IMR-90 (cell line): ENCODE data around the gene TTC7B. TPM values are rescaled to one million over a fixed set of nuclear protein-coding genes. Genes with fewer than 3 reads are reported as not detected.

Source experiments
- ATAC-seq: fragments of 200-7000 bp; cut with Tn5 transposase; 2 replicates; pipeline ENCODE4 v1.9.1; 2020; ENCODE audit warnings: low read depth, mild to moderate bottlenecking, moderate library complexity
- BruUV-seq: library from RNA; stranded (reverse); fragments of 400-500 nt; replicated peaks from 2 replicates; lab custom pipeline; 2021; lab: Mats Ljungman, UMichigan
- CTCF ChIA-PET: fragments of 300-600 bp; formaldehyde crosslinking; extraction: SDS; loops from one replicate; lab custom pipeline; 2021; ENCODE audit warnings: antibody characterized with exemption; lab: Yijun Ruan, JAX
- POLR2A ChIA-PET: fragments of 300-600 bp; sonication (Branson Sonifier 250); formaldehyde crosslinking; loops from one replicate; lab custom pipeline; 2022; ENCODE audit warnings: antibody characterized with exemption; ENCODE audit not compliant: unreplicated experiment; lab: Charles Lee
- DNase-seq: peaks from one replicate; pipeline ENCODE4 v3.0.0; 2013
- H2AFZ ChIP-seq: replicated peaks from 2 replicates; pipeline ENCODE3; 2013; ENCODE audit warnings: low read length, mild to moderate bottlenecking; ENCODE audit not compliant: poor library complexity
- H2AK5ac ChIP-seq: 2 replicates; pipeline ENCODE4 v1.6.1; 2013; ENCODE audit warnings: low read depth, low read length, inconsistent platforms
- H2AK9ac ChIP-seq: replicated peaks from 2 replicates; pipeline ENCODE3; 2013; ENCODE audit warnings: mild to moderate bottlenecking, low read depth, low read length, moderate library complexity; ENCODE audit not compliant: poor library complexity
- H2BK120ac ChIP-seq: 2 replicates; pipeline ENCODE4 v1.6.1; 2013; ENCODE audit warnings: low read depth, low read length, inconsistent platforms
- H2BK15ac ChIP-seq: 3 replicates; pipeline ENCODE4 v1.6.1; 2013; ENCODE audit warnings: low read depth, low read length, inconsistent platforms
- H2BK20ac ChIP-seq: 2 replicates; pipeline ENCODE4 v1.6.1; 2013; ENCODE audit warnings: low read depth, mild to moderate bottlenecking, inconsistent platforms, low read length, moderate library complexity
- H2BK5ac ChIP-seq: 2 replicates; pipeline ENCODE4 v1.6.1; 2013; ENCODE audit warnings: mild to moderate bottlenecking, low read depth, low read length, inconsistent platforms; ENCODE audit not compliant: poor library complexity, severe bottlenecking
- H3K14ac ChIP-seq: replicated peaks from 2 replicates; pipeline ENCODE4 v1.6.1; 2013; ENCODE audit warnings: low read depth, low read length, inconsistent platforms
- H3K18ac ChIP-seq: 2 replicates; pipeline ENCODE4 v1.6.1; 2013; ENCODE audit warnings: low read depth, low read length, control low read depth
- H3K23ac ChIP-seq: 2 replicates; pipeline ENCODE4 v1.6.1; 2013; ENCODE audit warnings: low read depth, low read length, inconsistent platforms
- H3K27ac ChIP-seq: 2 replicates; pipeline ENCODE4 v1.5.1; 2013; ENCODE audit warnings: mild to moderate bottlenecking, control low read depth, low read length; ENCODE audit not compliant: insufficient read depth
- H3K27me3 ChIP-seq: 2 replicates; pipeline ENCODE4 v1.6.1; 2013; ENCODE audit warnings: low read length; ENCODE audit not compliant: control insufficient read depth, insufficient read depth
- H3K36me3 ChIP-seq: 2 replicates; pipeline ENCODE4 v1.6.1; 2013; ENCODE audit warnings: low read length, mixed read lengths; ENCODE audit not compliant: control insufficient read depth, insufficient read depth
- H3K4ac ChIP-seq: 2 replicates; pipeline ENCODE4 v1.6.1; 2013; ENCODE audit warnings: low read depth, low read length, inconsistent platforms
- H3K4me1 ChIP-seq: 2 replicates; pipeline ENCODE4 v1.6.1; 2013; ENCODE audit warnings: low read length, mixed read lengths; ENCODE audit not compliant: control insufficient read depth, insufficient read depth
- H3K4me2 ChIP-seq: 2 replicates; pipeline ENCODE4 v1.6.1; 2013; ENCODE audit warnings: low read depth, mild to moderate bottlenecking, control low read depth, low read length, moderate library complexity
- H3K4me3 ChIP-seq: 2 replicates; pipeline ENCODE4 v1.5.1; 2013; ENCODE audit warnings: low read depth, mild to moderate bottlenecking, control low read depth, low read length, moderate library complexity; ENCODE audit not compliant: insufficient read depth
- H3K56ac ChIP-seq: 2 replicates; pipeline ENCODE4 v1.6.1; 2013; ENCODE audit warnings: low read length, inconsistent platforms; ENCODE audit not compliant: insufficient read depth; ENCODE audit errors: extremely low read depth
- H3K79me1 ChIP-seq, 2 experiments: 2 replicates each; pipeline ENCODE4 v1.6.1; 2013; ENCODE audit warnings: low read length in 2 of 2, inconsistent platforms in 1 of 2, low read depth in 1 of 2
- H3K9ac ChIP-seq: 2 replicates; pipeline ENCODE4 v1.6.1; 2013; ENCODE audit warnings: low read depth, low read length, control low read depth
- H3K9me1 ChIP-seq: 2 replicates; pipeline ENCODE4 v1.6.1; 2013; ENCODE audit warnings: low read length, inconsistent platforms; ENCODE audit not compliant: insufficient read depth
- H3K9me3 ChIP-seq: 2 replicates; pipeline ENCODE4 v1.6.1; 2013; ENCODE audit warnings: low read length; ENCODE audit not compliant: control insufficient read depth, insufficient read depth
- H4K20me1 ChIP-seq: 2 replicates; pipeline ENCODE4 v1.6.1; 2013; ENCODE audit warnings: low read length, inconsistent platforms; ENCODE audit not compliant: insufficient read depth
- H4K5ac ChIP-seq: 2 replicates; pipeline ENCODE4 v1.6.1; 2013; ENCODE audit warnings: mild to moderate bottlenecking, low read depth, low read length, control low read depth
- H4K8ac ChIP-seq, 2 experiments: 2 replicates each; pipeline ENCODE4 v1.6.1; 2013; ENCODE audit warnings: low read depth in 2 of 2, low read length in 2 of 2, control low read depth in 1 of 2, inconsistent platforms in 1 of 2
- H4K91ac ChIP-seq: 2 replicates; pipeline ENCODE4 v1.6.1; 2013; ENCODE audit warnings: low read depth, low read length, inconsistent platforms; ENCODE audit not compliant: insufficient read depth
- BHLHE40 ChIP-seq: fragments of 150-350 bp; IDR thresholded peaks from 2 replicates; pipeline ENCODE4 v1.6.1; 2016; ENCODE audit warnings: mild to moderate bottlenecking, low read depth, low read length
- CEBPB ChIP-seq: IDR thresholded peaks from 2 replicates; pipeline ENCODE4 v1.6.1; 2012; ENCODE audit warnings: low read depth, low read length, improper control_type of control experiment
- CHD1 ChIP-seq: IDR thresholded peaks from 2 replicates; pipeline ENCODE4 v1.6.1; 2012; ENCODE audit warnings: low read depth, low read length, improper control_type of control experiment
- FOS ChIP-seq: fragments of 150-350 bp; IDR thresholded peaks from 2 replicates; pipeline ENCODE4 v1.6.1; 2016; ENCODE audit warnings: low read depth, low read length
- MAFK ChIP-seq: IDR thresholded peaks from 2 replicates; pipeline ENCODE4 v1.6.1; 2012; ENCODE audit warnings: low read depth, low read length, improper control_type of control experiment
- MAZ ChIP-seq: IDR thresholded peaks from 2 replicates; pipeline ENCODE4 v1.6.1; 2012; ENCODE audit warnings: low read depth, mild to moderate bottlenecking, low read length, improper control_type of control experiment, moderate library complexity, borderline replicate concordance
- MXI1 ChIP-seq: IDR thresholded peaks from 2 replicates; pipeline ENCODE4 v1.6.1; 2012; ENCODE audit warnings: low read depth, mild to moderate bottlenecking, low read length, moderate library complexity, borderline replicate concordance
- NFE2L2 ChIP-seq: fragments of 150-350 bp; IDR thresholded peaks from 2 replicates; pipeline ENCODE4 v1.6.1; 2016; ENCODE audit warnings: low read depth, mild to moderate bottlenecking, low read length
- POLR2A ChIP-seq: IDR thresholded peaks from 2 replicates; pipeline ENCODE4 v1.6.1; 2012; ENCODE audit warnings: mild to moderate bottlenecking, low read depth, low read length
- RAD21 ChIP-seq: IDR thresholded peaks from 2 replicates; pipeline ENCODE4 v1.6.1; 2012; ENCODE audit warnings: low read length, improper control_type of control experiment
- RCOR1 ChIP-seq: IDR thresholded peaks from 2 replicates; pipeline ENCODE4 v1.6.1; 2012; ENCODE audit warnings: mild to moderate bottlenecking, low read length, improper control_type of control experiment; ENCODE audit not compliant: insufficient replicate concordance
- RFX5 ChIP-seq: IDR thresholded peaks from 2 replicates; pipeline ENCODE4 v1.8.0; 2012; ENCODE audit warnings: low read depth, mild to moderate bottlenecking, low read length, moderate library complexity
- SMC3 ChIP-seq: fragments of 150-350 bp; IDR thresholded peaks from 2 replicates; pipeline ENCODE4 v1.6.1; 2016; ENCODE audit warnings: low read depth, mild to moderate bottlenecking, antibody characterized with exemption, low read length, moderate library complexity
- WGBS, 2 experiments: methylation state at CpG; one replicate each; pipeline versions ENCODE4 v1.1.5 to v1.1.7; 2013; ENCODE audit warnings: missing lambda C conversion rate in 2 of 2; ENCODE audit not compliant: insufficient read length in 1 of 2; ENCODE audit errors: extremely low coverage in 2 of 2; 5-methylcytosine and 5-hydroxymethylcytosine counted together
- dilution Hi-C: fragments of 300-500 bp; cut with HindIII; formaldehyde crosslinking; loops from one replicate; pipeline ENCODE4 v1.14.3; 2018; ENCODE audit warnings: low sequenced_read_pairs; ENCODE audit not compliant: unreplicated experiment
- in situ Hi-C: fragments of 300-500 bp; cut with MboI; formaldehyde crosslinking; loops from 3 replicates; pipeline ENCODE4 v1.14.3; 2019; ENCODE audit warnings: low sequenced_read_pairs, inconsistent platforms, mixed read lengths
- intact Hi-C: fragments of 100-400 bp; cut with micrococcal nuclease; formaldehyde crosslinking; loops from 2 replicates; pipeline ENCODE4 v1.10.0; 2022
- polyA plus RNA-seq, 3 experiments: library from polyadenylated mRNA; depleted of rRNA; stranded (reverse); fragments of >200 nt; gene quantifications; 2 replicates each; pipeline ENCODE4 v1.2.3, GENCODE V29; 2012; ENCODE audit warnings: low replicate concordance in 1 of 3
- total RNA-seq: library from RNA; depleted of rRNA; stranded (reverse); fragments of >200 nt; gene quantifications from 2 replicates; pipeline ENCODE4 v1.2.3, GENCODE V29; 2012
- TF ChIP-seq, protein P1 (sequence below): fragments of 150-350 bp; IDR thresholded peaks from 2 replicates; pipeline ENCODE4 v1.6.1; 2017; ENCODE audit warnings: mild to moderate bottlenecking, antibody characterized with exemption, low read length, low read depth
- TF ChIP-seq, protein P2 (sequence below): conservative IDR thresholded peaks from 2 replicates; pipeline ENCODE4 v1.5.1; 2012; ENCODE audit warnings: mild to moderate bottlenecking, low read depth, low read length, improper control_type of control experiment
- TF ChIP-seq, protein P3 (sequence below): fragments of 150-350 bp; IDR thresholded peaks from 2 replicates; pipeline ENCODE4 v1.6.1; 2016; ENCODE audit warnings: low read depth, mild to moderate bottlenecking, low read length, moderate library complexity, borderline replicate concordance

TTC7B gene
- total and polyA plus RNA-seq, 2 of the 4 experiments (the other 2 are of a cell fraction): 18.1 to 35.3 TPM

DNA sequence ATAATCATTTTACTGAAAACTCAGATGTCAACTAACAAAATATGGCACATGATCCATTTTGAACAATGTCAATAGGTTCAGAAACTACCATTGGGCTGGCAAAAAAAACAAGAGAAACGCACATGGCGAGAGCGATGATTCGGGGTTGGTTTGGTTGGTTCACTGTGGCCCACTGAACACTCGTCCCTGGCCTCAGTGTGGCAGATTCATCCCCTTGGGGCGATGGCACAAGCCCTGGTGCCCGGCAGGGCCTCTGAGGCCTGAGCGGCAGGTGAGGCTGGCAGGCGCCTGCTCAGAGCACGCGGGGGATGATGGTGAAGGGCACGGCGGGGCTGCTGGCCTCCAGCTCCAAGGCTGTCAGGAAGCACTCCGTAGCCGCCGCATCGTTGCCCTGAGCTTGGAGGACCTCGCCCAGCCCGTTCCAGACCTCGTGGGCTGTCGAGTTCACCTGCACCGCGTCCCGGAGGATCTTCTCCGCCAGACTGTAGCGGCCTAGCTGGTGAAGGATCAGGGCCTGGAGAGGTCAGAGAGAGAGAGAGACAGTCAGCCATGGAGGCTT, 275.1 kb downstream of the TTC7B start:
- H3K4me3 ChIP-seq: no peak overlapping the region
- H3K9ac ChIP-seq: no peak overlapping the region
- no peaks in the 10 kb centered on the region for H3K4me1 ChIP-seq
- H4K8ac ChIP-seq: no peak overlapping the region
- no peak overlapping the region for H4K91ac ChIP-seq
- TF ChIP-seq RCOR1 (no peak), RAD21 (no peak), BHLHE40 (no peak), SMC3 (no peak), FOS (no peak), CEBPB (no peak), POLR2A (no peak), MXI1 (no peak), MAZ (no peak), RFX5 (no peak), CHD1 (no peak), MAFK (no peak), NFE2L2 (no peak)
- TF ChIP-seq, protein P1, sequence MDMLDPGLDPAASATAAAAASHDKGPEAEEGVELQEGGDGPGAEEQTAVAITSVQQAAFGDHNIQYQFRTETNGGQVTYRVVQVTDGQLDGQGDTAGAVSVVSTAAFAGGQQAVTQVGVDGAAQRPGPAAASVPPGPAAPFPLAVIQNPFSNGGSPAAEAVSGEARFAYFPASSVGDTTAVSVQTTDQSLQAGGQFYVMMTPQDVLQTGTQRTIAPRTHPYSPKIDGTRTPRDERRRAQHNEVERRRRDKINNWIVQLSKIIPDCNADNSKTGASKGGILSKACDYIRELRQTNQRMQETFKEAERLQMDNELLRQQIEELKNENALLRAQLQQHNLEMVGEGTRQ: no peak
- TF ChIP-seq, protein P2, sequence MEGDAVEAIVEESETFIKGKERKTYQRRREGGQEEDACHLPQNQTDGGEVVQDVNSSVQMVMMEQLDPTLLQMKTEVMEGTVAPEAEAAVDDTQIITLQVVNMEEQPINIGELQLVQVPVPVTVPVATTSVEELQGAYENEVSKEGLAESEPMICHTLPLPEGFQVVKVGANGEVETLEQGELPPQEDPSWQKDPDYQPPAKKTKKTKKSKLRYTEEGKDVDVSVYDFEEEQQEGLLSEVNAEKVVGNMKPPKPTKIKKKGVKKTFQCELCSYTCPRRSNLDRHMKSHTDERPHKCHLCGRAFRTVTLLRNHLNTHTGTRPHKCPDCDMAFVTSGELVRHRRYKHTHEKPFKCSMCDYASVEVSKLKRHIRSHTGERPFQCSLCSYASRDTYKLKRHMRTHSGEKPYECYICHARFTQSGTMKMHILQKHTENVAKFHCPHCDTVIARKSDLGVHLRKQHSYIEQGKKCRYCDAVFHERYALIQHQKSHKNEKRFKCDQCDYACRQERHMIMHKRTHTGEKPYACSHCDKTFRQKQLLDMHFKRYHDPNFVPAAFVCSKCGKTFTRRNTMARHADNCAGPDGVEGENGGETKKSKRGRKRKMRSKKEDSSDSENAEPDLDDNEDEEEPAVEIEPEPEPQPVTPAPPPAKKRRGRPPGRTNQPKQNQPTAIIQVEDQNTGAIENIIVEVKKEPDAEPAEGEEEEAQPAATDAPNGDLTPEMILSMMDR: no peak
- TF ChIP-seq, protein P3, sequence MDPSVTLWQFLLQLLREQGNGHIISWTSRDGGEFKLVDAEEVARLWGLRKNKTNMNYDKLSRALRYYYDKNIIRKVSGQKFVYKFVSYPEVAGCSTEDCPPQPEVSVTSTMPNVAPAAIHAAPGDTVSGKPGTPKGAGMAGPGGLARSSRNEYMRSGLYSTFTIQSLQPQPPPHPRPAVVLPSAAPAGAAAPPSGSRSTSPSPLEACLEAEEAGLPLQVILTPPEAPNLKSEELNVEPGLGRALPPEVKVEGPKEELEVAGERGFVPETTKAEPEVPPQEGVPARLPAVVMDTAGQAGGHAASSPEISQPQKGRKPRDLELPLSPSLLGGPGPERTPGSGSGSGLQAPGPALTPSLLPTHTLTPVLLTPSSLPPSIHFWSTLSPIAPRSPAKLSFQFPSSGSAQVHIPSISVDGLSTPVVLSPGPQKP: no peak
- H3K4me2 ChIP-seq: no peak overlapping the region
- no peak overlapping the region for H3K4ac ChIP-seq
- no peak overlapping the region for H2BK120ac ChIP-seq
- no peak overlapping the region for H2AFZ ChIP-seq
- no peak overlapping the region for H3K18ac ChIP-seq
- H3K36me3 ChIP-seq: peaks cover 4% of the 10 kb centered on the region; the same call in 1 of the 2 replicates
- H4K5ac ChIP-seq: no peak overlapping the region
- no peak overlapping the region for H3K56ac ChIP-seq
- dilution Hi-C loops (no loop called here), in situ Hi-C loops (no loop called here), intact Hi-C loops (no loop called here)
- no TSS peak for BruUV-seq
- H2BK5ac ChIP-seq: no peak overlapping the region
- H4K20me1 ChIP-seq: no peaks in the 10 kb centered on the region
- H3K9me1 ChIP-seq: peaks cover 4% of the 10 kb centered on the region; the same call in 1 of the 2 replicates
- ChIA-PET POLR2A (no interaction called here), CTCF (no interaction called here)
- H3K27me3 ChIP-seq: no peaks in the 10 kb centered on the region
- no peak overlapping the region for H2AK5ac ChIP-seq
- ATAC-seq: no peak
- no peaks in the 10 kb centered on the region for H3K9me3 ChIP-seq
- H3K79me1 ChIP-seq: no peaks in the 10 kb centered on the region
- H3K23ac ChIP-seq: no peak overlapping the region
- DNase-seq: no peak
- H2BK20ac ChIP-seq: no peak overlapping the region
- H2AK9ac ChIP-seq: no peak overlapping the region
- H3K27ac ChIP-seq: no peak overlapping the region
- 99% methylated on average over 19 of the region's 26 CpGs; no CpG with 5 or more reads in 1 of the 2 experiments for WGBS, 2 experiments
- H3K14ac ChIP-seq: no peak overlapping the region
- H2BK15ac ChIP-seq: no peak overlapping the region
